BE2C (cell line): Measurements from ENCODE around the gene MEDAG.

ENCODE experiments used
- DNase-seq: peaks from one replicate; pipeline ENCODE4 v3.0.0-alpha.2; 2020
- H3K27me3 ChIP-seq: fragments of 250-450 bp; sonication (Bioruptor Pico); 2 replicates; pipeline ENCODE4 v1.5.1; 2020; ENCODE audit warnings: mild to moderate bottlenecking
- H3K36me3 ChIP-seq: fragments of 250-450 bp; sonication (Bioruptor Pico); 2 replicates; pipeline ENCODE4 v1.5.1; 2020; ENCODE audit warnings: mild to moderate bottlenecking
- H3K4me1 ChIP-seq: fragments of 250-450 bp; sonication (Bioruptor Pico); 2 replicates; pipeline ENCODE4 v1.5.1; 2020
- H3K4me3 ChIP-seq: 2 replicates; pipeline ENCODE4 v1.5.1; 2011; ENCODE audit warnings: low read depth, low read length
- H3K9me3 ChIP-seq: fragments of 250-450 bp; sonication (Bioruptor Pico); 2 replicates; pipeline ENCODE4 v1.5.1; 2020
- CTCF ChIP-seq: IDR thresholded peaks from 2 replicates; pipeline ENCODE4 v1.5.1; 2012; ENCODE audit warnings: mild to moderate bottlenecking, low read depth, low read length

The MEDAG gene

GRCh38 chr13:30907121-30907861 lies 1.2 kb downstream of the MEDAG start:
- Histone ChIP-seq H3K4me1 (peaks cover 8% of the 10 kb centered on the region), H3K36me3 (no peaks in the 10 kb centered on the region), H3K9me3 (no peaks in the 10 kb centered on the region), H3K27me3 (no peaks in the 10 kb centered on the region), H3K4me3 (no peak overlapping the region)
- no peak for DNase-seq
- TF ChIP-seq CTCF = no peak

GRCh38 chr13:30908416-30908980 lies 2.4 kb downstream of the MEDAG start:
- peak; percentile 25 for DNase-seq
- Histone ChIP-seq H3K4me1 (peaks cover 8% of the 10 kb centered on the region), H3K9me3 (no peaks in the 10 kb centered on the region), H3K27me3 (no peaks in the 10 kb centered on the region), H3K36me3 (no peaks in the 10 kb centered on the region), H3K4me3 (no peak overlapping the region)
- TF ChIP-seq CTCF = no peak

- no peak for TF ChIP-seq CTCF
- H3K9me3 ChIP-seq = no peaks in the 10 kb centered on the region
- no peak for DNase-seq
- H3K4me3 ChIP-seq = no peak overlapping the region
- no peaks in the 10 kb centered on the region for H3K27me3 ChIP-seq
- H3K4me1 ChIP-seq = peaks cover 8% of the 10 kb centered on the region
- no peaks in the 10 kb centered on the region for H3K36me3 ChIP-seq
These were observed 4.6 kb downstream of the MEDAG start for GRCh38 chr13:30910676-30911075.

- Histone ChIP-seq H3K9me3 (no peaks in the 10 kb centered on the region), H3K4me3 (peak overlapping the region; percentile 60), H3K27me3 (no peaks in the 10 kb centered on the region), H3K4me1 (no peaks in the 10 kb centered on the region), H3K36me3 (no peaks in the 10 kb centered on the region)
- no peak for TF ChIP-seq CTCF
- peak; percentile 63 for DNase-seq
These were observed 9.8 kb downstream of the MEDAG start for GRCh38 chr13:30915691-30916541.

- DNase-seq = no peak
- Histone ChIP-seq H3K9me3 (no peaks in the 10 kb centered on the region), H3K27me3 (no peaks in the 10 kb centered on the region), H3K4me3 (no peak overlapping the region), H3K4me1 (no peaks in the 10 kb centered on the region), H3K36me3 (no peaks in the 10 kb centered on the region)
- TF ChIP-seq CTCF = no peak
These were observed 10.9 kb downstream of the MEDAG start for GRCh38 chr13:30916991-30917390.
